Fibroblast of lung (primary cell): ENCODE results near the gene PML. TPM values are rescaled to one million over a fixed set of nuclear protein-coding genes. Genes with fewer than 3 reads are reported as not detected.

ENCODE experiments used
- DNase-seq, 2 donors: peaks; one replicate each; pipeline versions ENCODE4 v3.0.0 to v3.0.0-alpha.2; 2010; ENCODE audit warnings: low read depth in 2 of 2
- H2AFZ ChIP-seq: 2 replicates; pipeline ENCODE4 v1.5.1; 2012; ENCODE audit warnings: low read length, control low read depth, inconsistent platforms
- H3K27ac ChIP-seq: 2 replicates; pipeline ENCODE4 v1.5.1; 2011; ENCODE audit warnings: low read length, control low read depth; ENCODE audit not compliant: insufficient read depth
- H3K27me3 ChIP-seq: 2 replicates; pipeline ENCODE4 v1.5.1; 2011; ENCODE audit warnings: mild to moderate bottlenecking, low read length; ENCODE audit not compliant: control insufficient read depth, insufficient read depth
- H3K36me3 ChIP-seq: 2 replicates; pipeline ENCODE4 v1.5.1; 2011; ENCODE audit warnings: low read length; ENCODE audit not compliant: control insufficient read depth, insufficient read depth
- H3K4me1 ChIP-seq: 2 replicates; pipeline ENCODE4 v1.5.1; 2011; ENCODE audit warnings: low read length; ENCODE audit not compliant: control insufficient read depth, insufficient read depth; ENCODE audit errors: extremely low read depth
- H3K4me2 ChIP-seq: 2 replicates; pipeline ENCODE4 v1.5.1; 2011; ENCODE audit warnings: low read length, control low read depth; ENCODE audit not compliant: insufficient read depth; ENCODE audit errors: extremely low read depth
- H3K4me3 ChIP-seq, 4 experiments: fragments of 200-600 bp in 1 of 4; sonication (generic) in 1 of 4; replicated peaks in 1 of 4; 2 replicates each; pipeline ENCODE4 v1.5.1; 2011 to 2016; ENCODE audit warnings: low read length in 4 of 4, low read depth in 3 of 4, mild to moderate bottlenecking in 3 of 4, control low read depth in 2 of 4, inconsistent platforms in 1 of 4, mixed read lengths in 1 of 4; ENCODE audit not compliant: insufficient read depth in 1 of 4; ENCODE audit errors: control extremely low read depth in 1 of 4
- H3K79me2 ChIP-seq: 2 replicates; pipeline ENCODE4 v1.5.1; 2012; ENCODE audit warnings: mild to moderate bottlenecking, low read length, inconsistent platforms; ENCODE audit not compliant: control insufficient read depth, insufficient read depth
- H3K9ac ChIP-seq: 2 replicates; pipeline ENCODE4 v1.5.1; 2011; ENCODE audit warnings: mild to moderate bottlenecking, low read length, control low read depth; ENCODE audit not compliant: insufficient read depth
- H3K9me3 ChIP-seq: 2 replicates; pipeline ENCODE4 v1.5.1; 2012; ENCODE audit warnings: low read depth, low read length; ENCODE audit not compliant: control insufficient read depth, insufficient read depth
- H4K20me1 ChIP-seq: 2 replicates; pipeline ENCODE4 v1.5.1; 2011; ENCODE audit warnings: low read length; ENCODE audit not compliant: control insufficient read depth, insufficient read depth; ENCODE audit errors: extremely low read depth
- EZH2 ChIP-seq: IDR thresholded peaks from 2 replicates; pipeline ENCODE4 v1.5.1; 2012; ENCODE audit warnings: low read length, control low read depth, mild to moderate bottlenecking; ENCODE audit errors: missing control alignments
- polyA plus RNA-seq, 2 donors: library from polyadenylated mRNA; depleted of rRNA in 1 of 2; stranded (reverse) in 1 of 2; unstranded in 1 of 2; fragments of >200 nt; gene quantifications; 2 replicates each; pipeline ENCODE4 v1.2.1, GENCODE V29; 2011 to 2012; ENCODE audit warnings: missing spikeins in 1 of 2
- total RNA-seq: library from RNA; depleted of rRNA; stranded (reverse); fragments of >200 nt; gene quantifications from 2 replicates; pipeline ENCODE4 v1.2.1, GENCODE V29; 2014
- TF ChIP-seq, protein P1 (sequence below), 2 donors: IDR thresholded peaks in 1 of 2; conservative IDR thresholded peaks in 1 of 2; 1 replicate in 1 of 2; 2 replicates in 1 of 2; pipeline ENCODE4 v1.5.1; 2011 to 2012; ENCODE audit warnings: low read length in 2 of 2, control low read depth in 1 of 2, inconsistent platforms in 1 of 2, low read depth in 1 of 2, mild to moderate bottlenecking in 1 of 2

Gene PML
- total and polyA plus RNA-seq, 2 donors (not counting 1 experiment from before 2014, with no cell fraction given) = 11.1 to 34.0 TPM

DNA sequence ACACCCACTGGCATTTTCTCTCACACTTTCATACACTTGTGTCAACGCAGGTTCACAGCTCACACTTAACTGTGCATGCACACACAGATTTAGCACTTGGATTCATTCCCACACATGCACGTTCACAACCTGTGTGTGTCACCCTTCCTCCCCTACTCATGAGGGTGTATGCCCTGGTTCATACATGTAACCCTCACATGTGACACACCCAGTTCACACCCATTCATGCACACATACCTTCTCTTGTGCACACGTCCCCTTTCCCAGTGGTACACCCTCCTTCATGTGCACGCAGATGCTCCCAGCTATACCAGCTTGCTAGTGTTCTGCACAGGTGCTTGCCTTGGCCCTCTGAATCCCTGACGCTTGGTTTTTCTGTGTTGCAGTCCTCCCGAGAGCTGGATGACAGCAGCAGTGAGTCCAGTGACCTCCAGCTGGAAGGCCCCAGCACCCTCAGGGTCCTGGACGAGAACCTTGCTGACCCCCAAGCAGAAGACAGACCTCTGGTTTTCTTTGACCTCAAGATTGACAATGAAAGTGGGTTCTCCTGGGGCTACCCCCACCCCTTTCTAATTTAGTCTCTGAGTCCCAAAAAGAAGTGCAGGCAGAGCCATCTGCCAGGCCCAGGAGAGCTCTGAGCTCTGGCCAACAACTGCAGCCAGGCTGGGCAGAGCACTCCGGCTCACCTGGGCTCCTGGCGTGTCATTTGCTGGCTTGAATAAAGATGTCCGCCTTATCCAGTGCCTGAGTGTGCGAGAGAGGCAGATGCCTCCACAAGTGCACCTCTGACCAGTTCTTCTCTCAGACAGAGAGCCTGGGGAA, 48.3 kb downstream of the PML start:
- DNase-seq = no peak
- Histone ChIP-seq H3K4me2 (no peak overlapping the region), H3K36me3 (peaks cover 8% of the 10 kb centered on the region), H3K27me3 (no peaks in the 10 kb centered on the region), H3K4me3 (no peak overlapping the region), H3K9ac (no peak overlapping the region), H3K9me3 (no peaks in the 10 kb centered on the region), H3K79me2 (no peaks in the 10 kb centered on the region), H2AFZ (no peak overlapping the region), H3K4me1 (peaks cover 27% of the 10 kb centered on the region), H3K27ac (no peak overlapping the region), H4K20me1 (no peaks in the 10 kb centered on the region)
- TF ChIP-seq EZH2 = no peak
- TF ChIP-seq, protein P1, sequence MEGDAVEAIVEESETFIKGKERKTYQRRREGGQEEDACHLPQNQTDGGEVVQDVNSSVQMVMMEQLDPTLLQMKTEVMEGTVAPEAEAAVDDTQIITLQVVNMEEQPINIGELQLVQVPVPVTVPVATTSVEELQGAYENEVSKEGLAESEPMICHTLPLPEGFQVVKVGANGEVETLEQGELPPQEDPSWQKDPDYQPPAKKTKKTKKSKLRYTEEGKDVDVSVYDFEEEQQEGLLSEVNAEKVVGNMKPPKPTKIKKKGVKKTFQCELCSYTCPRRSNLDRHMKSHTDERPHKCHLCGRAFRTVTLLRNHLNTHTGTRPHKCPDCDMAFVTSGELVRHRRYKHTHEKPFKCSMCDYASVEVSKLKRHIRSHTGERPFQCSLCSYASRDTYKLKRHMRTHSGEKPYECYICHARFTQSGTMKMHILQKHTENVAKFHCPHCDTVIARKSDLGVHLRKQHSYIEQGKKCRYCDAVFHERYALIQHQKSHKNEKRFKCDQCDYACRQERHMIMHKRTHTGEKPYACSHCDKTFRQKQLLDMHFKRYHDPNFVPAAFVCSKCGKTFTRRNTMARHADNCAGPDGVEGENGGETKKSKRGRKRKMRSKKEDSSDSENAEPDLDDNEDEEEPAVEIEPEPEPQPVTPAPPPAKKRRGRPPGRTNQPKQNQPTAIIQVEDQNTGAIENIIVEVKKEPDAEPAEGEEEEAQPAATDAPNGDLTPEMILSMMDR (conservative IDR thresholded peaks at IDR 0.05 in 1 of 2, IDR thresholded peaks at IDR 0.05 in 1 of 2; ENCODE audit: low read depth in 1 of 2, low read length in 2 of 2) = no peak

DNA sequence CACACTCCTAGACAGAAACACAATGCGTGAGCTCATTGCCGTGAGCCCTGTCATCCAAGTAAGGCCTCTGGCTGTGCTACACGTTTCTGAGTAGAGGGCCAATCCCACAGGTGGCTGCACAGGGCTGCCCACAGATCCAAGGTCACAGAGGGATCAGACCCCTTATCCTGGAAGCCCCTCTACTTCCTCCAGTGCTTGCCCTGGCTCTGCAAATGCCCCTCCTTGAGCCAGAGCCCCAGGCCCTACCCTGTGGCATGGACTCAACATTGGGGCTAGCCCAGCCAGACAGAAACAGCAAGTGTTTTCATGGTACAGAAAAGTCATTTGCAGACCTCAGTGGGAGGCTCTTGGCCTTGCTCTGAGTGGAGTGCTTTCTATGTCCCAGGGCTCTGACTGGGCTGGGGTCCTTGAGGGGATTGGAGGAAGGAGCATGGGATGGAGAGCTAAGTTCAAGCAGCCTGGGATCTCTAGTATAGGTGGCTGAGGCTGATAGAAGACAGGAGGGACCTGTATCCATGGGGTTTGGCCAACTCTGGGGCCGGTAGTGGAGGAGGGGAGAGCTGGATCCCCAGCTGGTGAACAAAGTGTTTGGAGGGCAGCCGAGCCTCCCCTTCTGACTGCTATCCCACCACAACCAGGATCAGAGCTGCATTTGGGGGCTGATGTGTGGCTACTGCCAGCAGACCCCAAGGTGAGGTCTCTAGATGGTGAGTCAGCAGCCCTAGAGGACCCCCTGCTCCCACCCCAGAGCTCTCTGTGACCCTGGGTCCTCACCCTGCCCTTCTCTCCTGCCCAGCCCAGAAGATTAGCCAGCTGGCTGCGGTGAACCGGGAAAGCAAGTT, 49.1 kb downstream of the PML start:
- Histone ChIP-seq H3K36me3 (peaks cover 7% of the 10 kb centered on the region), H3K4me1 (peaks cover 24% of the 10 kb centered on the region), H3K79me2 (no peaks in the 10 kb centered on the region), H3K9ac (no peak overlapping the region), H3K27ac (no peak overlapping the region), H3K27me3 (no peaks in the 10 kb centered on the region), H3K4me2 (no peak overlapping the region), H2AFZ (no peak overlapping the region), H3K9me3 (no peaks in the 10 kb centered on the region), H3K4me3 (no peak overlapping the region), H4K20me1 (no peaks in the 10 kb centered on the region)
- no peak for DNase-seq
- TF ChIP-seq, protein P1 (conservative IDR thresholded peaks at IDR 0.05 in 1 of 2, IDR thresholded peaks at IDR 0.05 in 1 of 2; ENCODE audit: low read depth in 1 of 2, low read length in 2 of 2) = no peak
- TF ChIP-seq EZH2 = no peak
